GM12892 (cell line): ENCODE measurements around the gene CSNK1D.

Source experiments
- POLR2AphosphoS5 ChIP-seq: IDR thresholded peaks from 2 replicates; pipeline ENCODE4 v1.6.1; 2011; ENCODE audit warnings: low read depth, low read length, control low read depth
- TAF1 ChIP-seq: IDR thresholded peaks from 2 replicates; pipeline ENCODE4 v1.6.1; 2011; ENCODE audit warnings: low read depth, mild to moderate bottlenecking, control low read depth, low read length, borderline replicate concordance

GRCh38 chr17:82304826-82305726 is 31.6 kb upstream of the CSNK1D start:
- TF ChIP-seq POLR2AphosphoS5 (no peak), TAF1 (no peak)
